SH-SY5Y (cell line): ENCODE data around the gene SFR1.

Source experiments
- GATA2 ChIP-seq: IDR thresholded peaks from 2 replicates; pipeline ENCODE4 v1.6.1; 2011; ENCODE audit warnings: mild to moderate bottlenecking, low read depth, low read length
- GATA3 ChIP-seq: IDR thresholded peaks from 2 replicates; pipeline ENCODE4 v1.6.1; 2011; ENCODE audit warnings: low read depth, mild to moderate bottlenecking, low read length, moderate library complexity

GRCh38 chr10:104099941-104100340, 22.0 kb upstream of the SFR1 start:
- no peak for TF ChIP-seq GATA2
- TF ChIP-seq GATA3: no peak
